Gastrocnemius medialis (tissue), 4 donors: ENCODE data around the gene HNRNPDL. TPM values are rescaled to one million over a fixed set of nuclear protein-coding genes. Genes with fewer than 3 reads are reported as not detected.

ENCODE experiments used
- ATAC-seq, 2 donors: fragments of 150-250 bp; one replicate each; pipeline ENCODE4 v1.9.1; 2016
- DNase-seq, 2 donors: peaks; one replicate each; pipeline ENCODE4 v3.0.0-alpha.2; 2019
- H3K27ac ChIP-seq, 4 donors: fragments of 200-600 bp; sonication (generic); 1 replicate in 1 of 4; 2 replicates in 3 of 4; pipeline ENCODE4 v1.5.1; 2016 to 2018; ENCODE audit warnings: mild to moderate bottlenecking in 2 of 4, moderate library complexity in 1 of 4
- H3K27me3 ChIP-seq, 3 donors: fragments of 200-600 bp; sonication (generic) in 2 of 3; 1 replicate in 1 of 3; 2 replicates in 2 of 3; pipeline versions ENCODE4 v1.5.1 to v1.6.0; 2016 to 2019; ENCODE audit warnings: mild to moderate bottlenecking in 1 of 3, moderate library complexity in 1 of 3
- H3K36me3 ChIP-seq, 2 donors: fragments of 200-600 bp; sonication (generic) in 1 of 2; one replicate each; pipeline ENCODE4 v1.5.1; 2017 to 2018
- H3K4me1 ChIP-seq, 2 donors: fragments of 200-600 bp; sonication (generic) in 1 of 2; one replicate each; pipeline ENCODE4 v1.5.1; 2016 to 2017; ENCODE audit warnings: mild to moderate bottlenecking in 2 of 2
- H3K4me3 ChIP-seq, 4 donors: fragments of 200-600 bp; sonication (generic) in 3 of 4; 1 replicate in 1 of 4; 2 replicates in 3 of 4; pipeline ENCODE4 v1.5.1; 2016 to 2019; ENCODE audit warnings: mild to moderate bottlenecking in 2 of 4
- H3K9me3 ChIP-seq, 3 donors: fragments of 200-600 bp; sonication (generic) in 2 of 3; 1 replicate in 1 of 3; 2 replicates in 2 of 3; pipeline ENCODE4 v1.5.1; 2016 to 2019
- POLR2A ChIP-seq, 2 donors: fragments of 450-650 bp; IDR thresholded peaks; one replicate each; pipeline ENCODE4 v1.6.1; 2017; ENCODE audit warnings: antibody characterized with exemption in 2 of 2, mild to moderate bottlenecking in 2 of 2, moderate library complexity in 2 of 2
- in situ Hi-C, 4 donors: fragments of 200-750 bp; cut with MboI; loops; one replicate each; pipeline versions ENCODE4 v1.15.0 to v1.8.0; 2017; ENCODE audit warnings: low sequenced_read_pairs in 4 of 4
- intact Hi-C: fragments of 100-400 bp; cut with DNase I; formaldehyde crosslinking; loops from one replicate; pipeline ENCODE4 v1.15.1; 2023; ENCODE audit warnings: low total_unique reads
- total RNA-seq, 4 donors: library from RNA; depleted of rRNA; stranded (reverse); fragments of >200 nt; gene quantifications; one replicate each; pipeline versions ENCODE4 v1.1.0 to v1.2.3, GENCODE V29; 2016
- TF ChIP-seq, protein P1 (sequence below), 5 experiments: fragments of 450-650 bp in 3 of 5; fragments of 200-600 bp in 2 of 5; sonication (generic) in 2 of 5; IDR thresholded peaks in 4 of 5; conservative IDR thresholded peaks in 1 of 5; 1 replicate in 4 of 5; 2 replicates in 1 of 5; pipeline ENCODE4 v1.5.1; 2016 to 2019; ENCODE audit warnings: antibody characterized with exemption in 5 of 5, mild to moderate bottlenecking in 3 of 5, moderate library complexity in 3 of 5

HNRNPDL gene
- total RNA-seq, 4 donors from 2014 or later, result 151 to 275 (median 226) TPM

DNA sequence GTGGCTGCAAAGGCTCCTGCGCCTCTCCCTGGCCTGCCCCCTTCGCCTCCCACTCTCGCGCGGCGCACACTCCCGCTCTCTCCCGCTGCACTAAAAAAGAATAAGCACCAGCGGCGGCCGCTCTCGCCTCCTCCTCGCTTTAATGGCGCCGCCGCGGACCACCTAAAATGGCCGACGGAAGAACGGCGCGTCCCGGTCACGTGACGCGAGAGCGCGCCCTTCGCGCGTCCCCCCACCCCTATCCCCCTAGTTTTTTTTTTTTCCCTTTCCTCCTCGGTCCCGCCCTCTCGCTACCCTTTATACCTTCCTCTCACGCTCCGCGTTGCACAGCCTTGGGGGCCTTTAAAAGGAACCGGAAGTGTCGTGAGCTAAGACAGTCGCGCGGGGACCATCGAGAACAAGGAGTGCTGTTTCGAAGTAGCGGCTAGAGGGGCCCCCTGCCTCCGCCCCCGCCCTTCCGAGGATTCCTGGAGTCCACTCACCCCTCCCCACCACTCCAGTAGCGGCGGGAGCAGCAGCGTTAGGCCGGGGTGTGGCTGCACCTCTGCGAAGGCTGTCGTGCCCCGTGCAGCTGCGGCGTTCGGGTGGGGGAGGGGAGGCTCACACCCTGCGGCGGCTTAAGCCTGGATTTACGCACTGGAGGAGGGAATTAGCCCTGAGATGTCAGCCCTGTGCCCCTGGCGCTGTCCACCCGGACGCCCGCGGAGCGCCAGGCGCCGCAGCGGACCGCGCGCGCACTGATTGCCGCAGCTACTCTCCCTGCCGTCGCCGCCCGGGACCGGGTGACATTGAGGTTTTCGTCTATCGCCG is 56.2 kb downstream of the HNRNPDL start, which contains the start of gene HNRNPD:
TSS of gene HNRNPD (minus strand) at position 176 of the 810 bp plus-strand sequence. CDS start 313 bp downstream, outside the sequence.
- Histone ChIP-seq H3K4me1 (peaks cover 42 to 44% of the 10 kb centered on the region in 2 donors), H3K36me3 (no peaks in the 10 kb centered on the region), H3K9me3 (no peaks in the 10 kb centered on the region), H3K27me3 (no peaks in the 10 kb centered on the region), H3K27ac (peak within 1 kb of the TSS; percentile 99 to 100 (median 100)), H3K4me3 (peak within 1 kb of the TSS; percentile 82 to 99 (median 96))
- TF ChIP-seq, protein P1, sequence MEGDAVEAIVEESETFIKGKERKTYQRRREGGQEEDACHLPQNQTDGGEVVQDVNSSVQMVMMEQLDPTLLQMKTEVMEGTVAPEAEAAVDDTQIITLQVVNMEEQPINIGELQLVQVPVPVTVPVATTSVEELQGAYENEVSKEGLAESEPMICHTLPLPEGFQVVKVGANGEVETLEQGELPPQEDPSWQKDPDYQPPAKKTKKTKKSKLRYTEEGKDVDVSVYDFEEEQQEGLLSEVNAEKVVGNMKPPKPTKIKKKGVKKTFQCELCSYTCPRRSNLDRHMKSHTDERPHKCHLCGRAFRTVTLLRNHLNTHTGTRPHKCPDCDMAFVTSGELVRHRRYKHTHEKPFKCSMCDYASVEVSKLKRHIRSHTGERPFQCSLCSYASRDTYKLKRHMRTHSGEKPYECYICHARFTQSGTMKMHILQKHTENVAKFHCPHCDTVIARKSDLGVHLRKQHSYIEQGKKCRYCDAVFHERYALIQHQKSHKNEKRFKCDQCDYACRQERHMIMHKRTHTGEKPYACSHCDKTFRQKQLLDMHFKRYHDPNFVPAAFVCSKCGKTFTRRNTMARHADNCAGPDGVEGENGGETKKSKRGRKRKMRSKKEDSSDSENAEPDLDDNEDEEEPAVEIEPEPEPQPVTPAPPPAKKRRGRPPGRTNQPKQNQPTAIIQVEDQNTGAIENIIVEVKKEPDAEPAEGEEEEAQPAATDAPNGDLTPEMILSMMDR (IDR thresholded peaks at IDR 0.05 in 4 of 5, conservative IDR thresholded peaks at IDR 0.05 in 1 of 5), result peak in 2 of 5 experiments; percentile 20 to 21
- peak; percentile 92 to 95 for TF ChIP-seq POLR2A (IDR thresholded peaks at IDR 0.05)
- in situ Hi-C loops, result loop anchor here in 1 of 4 donors (5.0 kb wide), 1 partner anchor 87 kb away; no protein-coding TSS in a partner anchor
- peak; percentile 97 to 99 for DNase-seq
- intact Hi-C loops, result loop anchor here (1.0 to 10.0 kb wide), 8 partner anchors 55 to 1083 kb away; partner anchors contain the start of genes COPS4, COQ2, HELQ and MRPS18C
- peak; percentile 90 to 91 for ATAC-seq

DNA sequence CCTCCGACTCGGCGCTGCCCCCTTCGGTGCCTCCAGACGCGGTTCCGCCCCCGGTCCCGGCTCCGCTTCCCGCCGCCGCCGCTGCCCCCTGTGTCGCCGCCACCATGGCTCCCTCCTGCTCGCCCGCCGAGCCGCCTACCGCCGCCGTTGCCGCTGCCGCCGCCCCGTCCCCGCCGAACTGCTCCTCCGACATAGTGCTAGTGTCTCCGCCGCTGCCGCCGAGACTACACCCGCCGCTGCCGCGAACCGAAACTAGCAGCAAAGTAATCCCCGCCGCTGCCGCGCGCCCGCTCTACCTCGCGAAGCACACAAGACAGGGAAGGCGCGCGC is 56.8 kb downstream of the HNRNPDL start:
- H3K27ac ChIP-seq, result peak overlapping the region; percentile 99 to 100 (median 100)
- DNase-seq (no peak), ATAC-seq (peak; percentile 19 to 25)
- intact Hi-C loops (loop anchor here (1.0 to 10.0 kb wide), 4 partner anchors 639 to 1084 kb away; partner anchors contain the start of genes COQ2, HELQ, MRPS18C and RASGEF1B), in situ Hi-C loops (loop anchor here in 1 of 4 donors (5.0 kb wide), 1 partner anchor 86 kb away; no protein-coding TSS in a partner anchor)
- no peaks in the 10 kb centered on the region for H3K27me3 ChIP-seq
- H3K9me3 ChIP-seq, result no peaks in the 10 kb centered on the region
- no peaks in the 10 kb centered on the region for H3K36me3 ChIP-seq
- H3K4me3 ChIP-seq, result peak overlapping the region; percentile 82 to 99 (median 96)
- peaks cover 47 to 50% of the 10 kb centered on the region in 2 donors for H3K4me1 ChIP-seq
- TF ChIP-seq, protein P1 (IDR thresholded peaks at IDR 0.05 in 4 of 5, conservative IDR thresholded peaks at IDR 0.05 in 1 of 5), result peak in 1 of 5 experiments; percentile 10
- no peak for TF ChIP-seq POLR2A (IDR thresholded peaks at IDR 0.05)

Other genes with a start within 250 kb of the HNRNPDL start
- gene HNRNPD, start 56.5 kb downstream of the HNRNPDL start, total RNA-seq, result 10 to 100 TPM; 26.9 to 46.0 (median 37.4) TPM
- 10 to 100 TPM in 3 of 4 donors, 1 to 10 TPM in 1; 7.1 to 15.9 (median 14.8) TPM for gene ENOPH1, start 128 bp upstream of the HNRNPDL start, total RNA-seq
- gene TMEM150C, start 131.5 kb upstream of the HNRNPDL start, total RNA-seq, result 10 to 100 TPM in 1 of 4 donors, 1 to 10 TPM in 3; 5.5 to 13.5 (median 7.8) TPM